ENCODE measurements around the gene EP400. TPM values are rescaled to one million over a fixed set of nuclear protein-coding genes. Genes with fewer than 3 reads are reported as not detected.

The EP400 gene
- total and polyA plus RNA-seq, 2 of the 8 experiments (the other 6 are each of a cell fraction or from before 2014, with no cell fraction given), result 13.1 to 69.7 TPM

DNA sequence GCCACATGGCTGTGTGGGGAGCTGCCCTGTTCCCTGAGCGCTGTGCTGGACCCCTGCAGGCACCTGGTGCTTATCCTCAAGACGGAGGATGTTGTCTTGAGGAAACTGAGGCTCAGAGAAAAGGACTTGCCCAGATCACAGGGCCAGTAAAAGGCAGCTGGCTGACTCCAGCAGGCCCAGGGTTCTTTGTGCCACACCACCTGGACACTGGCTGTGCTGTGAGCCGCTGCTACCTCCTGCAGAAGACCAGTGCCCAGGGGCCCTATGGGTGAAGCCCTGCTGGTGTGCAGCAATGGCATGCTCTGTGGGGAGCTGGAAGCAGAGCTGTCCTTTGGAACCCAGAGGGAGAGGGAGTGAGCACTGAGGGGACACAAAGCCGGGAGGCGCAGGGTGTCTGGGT lies 118.5 kb downstream of the EP400 start:
- Histone ChIP-seq H2BK120ac (replicated peaks; ENCODE audit: low read depth, low read length) (no peak overlapping the region), H4K8ac (ENCODE audit: extremely low read depth, insufficient read depth, low read length) (peak overlapping the region; percentile 25; the same call in 1 of the 2 replicates), H3K4me1 (replicated peaks in 1 of 4; ENCODE audit: control insufficient read depth in 3 of 4, insufficient read depth in 4 of 4, low read length in 3 of 4) (no peaks in the 10 kb centered on the region), H3K27me3 (replicated peaks in 1 of 4; ENCODE audit: control insufficient read depth in 3 of 4, extremely low read depth in 1 of 4, insufficient read depth in 3 of 4, low read length in 3 of 4) (no peaks in the 10 kb centered on the region), H2BK5ac (ENCODE audit: low read depth, low read length) (no peak overlapping the region), H3K23ac (ENCODE audit: insufficient read length) (no peak overlapping the region), H3K79me1 (ENCODE audit: low read depth, low read length) (no peaks in the 10 kb centered on the region; the same call in 1 of the 2 replicates), H2BK15ac (ENCODE audit: low read length) (no peak overlapping the region), H2AK5ac (ENCODE audit: low read depth, low read length) (no peak overlapping the region), H3K56ac (replicated peaks; ENCODE audit: insufficient read length, low read depth, low read length) (no peak overlapping the region), H3K9ac (replicated peaks in 1 of 4; ENCODE audit: extremely low read depth in 1 of 4, low read depth in 3 of 4, low read length in 3 of 4) (no peak overlapping the region), H4K5ac (ENCODE audit: insufficient read length, low read depth, low read length) (no peak overlapping the region), H2BK12ac (ENCODE audit: low read depth, low read length) (no peak overlapping the region), H4K20me1 (replicated peaks in 1 of 2; ENCODE audit: control insufficient read depth in 1 of 2, insufficient read depth in 2 of 2, low read length in 2 of 2) (peaks cover 0 to 11% of the 10 kb centered on the region in 2 experiments), H3K4me3 (ENCODE audit: extremely low read depth in 1 of 4, insufficient read depth in 2 of 4, low read depth in 3 of 4, low read length in 4 of 4) (no peak overlapping the region), H3K14ac (ENCODE audit: insufficient read length) (no peak overlapping the region), H3K4me2 (ENCODE audit: insufficient read depth in 1 of 2, low read depth in 2 of 2, low read length in 2 of 2) (no peak overlapping the region), H3K23me2 (ENCODE audit: low read depth, low read length) (no peaks in the 10 kb centered on the region), H4K91ac (replicated peaks; ENCODE audit: insufficient read length, low read length) (no peak overlapping the region), H3K36me3 (ENCODE audit: control insufficient read depth in 2 of 4, insufficient read depth in 4 of 4, low read length in 3 of 4) (peaks cover 14 to 55% (median 41%) of the 10 kb centered on the region in 4 experiments; a peak in 7 of 8 replicates), H3K4ac (replicated peaks; ENCODE audit: insufficient read length, low read depth, low read length) (no peak overlapping the region), H3K27ac (ENCODE audit: low read depth, low read length) (no peak overlapping the region), H3K18ac (ENCODE audit: extremely low read depth, low read length) (no peak overlapping the region), H2AFZ (ENCODE audit: low read length) (no peak overlapping the region), H2BK20ac (ENCODE audit: low read length) (no peak overlapping the region), H3K9me3 (ENCODE audit: insufficient read depth in 2 of 2, low read depth in 1 of 2, low read length in 1 of 2) (no peaks in the 10 kb centered on the region), H3K79me2 (ENCODE audit: control insufficient read depth in 1 of 2, insufficient read depth in 2 of 2, low read length in 2 of 2) (no peaks in the 10 kb centered on the region)
- 82% methylated on average over 5 of the region's 5 CpGs; no CpG with 5 or more reads in 1 of the 2 experiments for WGBS, 2 experiments (ENCODE audit: extremely low coverage in 1 of 2, insufficient coverage in 1 of 2, insufficient read length in 1 of 2, insufficient replicate concordance in 2 of 2, low coverage in 1 of 2, low lambda C conversion rate in 2 of 2, missing lambda C conversion rate in 1 of 2)
- CTCF ChIA-PET (ENCODE audit: partially characterized antibody), result interaction anchor here (0.7 to 0.8 kb wide), 2 partner anchors 57 to 60 kb away, joined by 3 read pairs; no protein-coding TSS in a partner anchor
- DNase-seq (ENCODE audit: low read depth in 1 of 2, low spot score in 2 of 2) (no peak), FAIRE-seq (no peak)
- POLR2A ChIA-PET (ENCODE audit: partially characterized antibody), result interaction anchor here (1.0 to 1.6 kb wide), 2 partner anchors 11 to 13 kb away, joined by 3 read pairs; no protein-coding TSS in a partner anchor

All from H1 (cell line).